Embryonic facial prominence (tissue), 1 donor: Measurements from ENCODE around the gene GPR149.
"Not testable (repeated sequence)": the region's sequence is repeated elsewhere in the genome, so short reads cannot be mapped to it uniquely, and the experiment has no call there.

Source experiments
- DNase-seq: peaks from one replicate; pipeline ENCODE4 v3.0.0-alpha.2; 2016; ENCODE audit errors: extremely low spot score

Gene GPR149

GRCh38 chr3:154430014-154430413, at the start of gene GPR149:
TSS of gene GPR149 (minus strand) at chr3:154430190. CDS start at chr3:154429615, 575 bp downstream.
- DNase-seq = no peak

GRCh38 chr3:154473769-154474168, 43.8 kb upstream of the GPR149 start:
- no peak for DNase-seq

GRCh38 chr3:154469585-154469984, 39.6 kb upstream of the GPR149 start:
- DNase-seq = no peak

GRCh38 chr3:154464440-154465190, 34.6 kb upstream of the GPR149 start:
- no peak for DNase-seq

- DNase-seq = no peak
Measured at GRCh38 chr3:154458560-154458959, 28.6 kb upstream of the GPR149 start.

- not testable (repeated sequence) for DNase-seq
Measured at GRCh38 chr3:154439081-154439480, 9.1 kb upstream of the GPR149 start.

GRCh38 chr3:154431043-154431442, 1.1 kb upstream of the GPR149 start:
- DNase-seq = no peak

GRCh38 chr3:154428286-154429206, 1.4 kb downstream of the GPR149 start:
- DNase-seq = no peak

- no peak for DNase-seq
Measured at GRCh38 chr3:154427685-154428285, 2.2 kb downstream of the GPR149 start.

- no peak for DNase-seq
Measured at GRCh38 chr3:154422694-154423093, 7.3 kb downstream of the GPR149 start.

GRCh38 chr3:154421083-154421482, 8.9 kb downstream of the GPR149 start:
- DNase-seq = no peak

GRCh38 chr3:154398084-154398967, 31.7 kb downstream of the GPR149 start:
- no peak for DNase-seq

GRCh38 chr3:154389861-154390260, 40.1 kb downstream of the GPR149 start:
- DNase-seq = no peak

- DNase-seq = no peak
Measured at GRCh38 chr3:154384479-154384878, 45.5 kb downstream of the GPR149 start.

GRCh38 chr3:154378311-154378710, 51.7 kb downstream of the GPR149 start:
- no peak for DNase-seq

GRCh38 chr3:154367221-154367620, 62.8 kb downstream of the GPR149 start:
- no peak for DNase-seq

GRCh38 chr3:154364849-154365248, 65.1 kb downstream of the GPR149 start:
- DNase-seq = no peak

GRCh38 chr3:154361099-154361498, 68.9 kb downstream of the GPR149 start:
- DNase-seq = no peak

GRCh38 chr3:154356009-154356408, 74.0 kb downstream of the GPR149 start:
- DNase-seq = no peak

GRCh38 chr3:154349223-154349622, 80.8 kb downstream of the GPR149 start:
- no peak for DNase-seq

- DNase-seq = no peak
Measured at GRCh38 chr3:154345422-154346122, 84.4 kb downstream of the GPR149 start.
